ENCODE measurements around the gene DCAF11. TPM values are rescaled to one million over a fixed set of nuclear protein-coding genes. Genes with fewer than 3 reads are reported as not detected.

DCAF11 gene
- total RNA-seq, 1 experiment from 2014 or later: 68.2 TPM

DNA sequence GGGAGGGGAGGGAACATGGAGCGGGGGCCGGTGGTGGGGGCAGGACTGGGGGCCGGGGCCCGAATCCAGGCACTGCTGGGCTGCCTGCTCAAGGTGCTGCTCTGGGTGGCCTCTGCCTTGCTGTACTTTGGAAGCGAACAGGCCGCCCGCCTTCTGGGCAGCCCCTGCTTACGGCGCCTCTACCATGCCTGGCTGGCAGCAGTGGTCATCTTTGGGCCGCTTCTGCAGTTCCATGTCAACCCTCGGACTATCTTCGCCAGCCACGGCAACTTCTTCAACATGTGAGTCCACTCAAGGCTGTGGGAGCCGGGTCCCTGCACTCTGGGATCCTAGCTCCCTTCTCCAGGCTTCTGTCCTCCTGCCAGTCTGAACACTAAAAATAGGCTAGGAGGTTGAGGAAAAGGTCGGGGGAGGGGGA, 17.0 kb downstream of the DCAF11 start:
- CTCF ChIA-PET: no interaction called here
- Histone ChIP-seq H3K4me1 (ENCODE audit: insufficient read depth, low read length) (peaks cover 7% of the 10 kb centered on the region), H3K4me3 (ENCODE audit: low read length) (no peak overlapping the region), H3K79me2 (ENCODE audit: low read length) (peaks cover 2% of the 10 kb centered on the region; the same call in 1 of the 2 replicates), H3K36me3 (ENCODE audit: low read depth, low read length) (no peaks in the 10 kb centered on the region), H3K27ac (ENCODE audit: low read length) (no peak overlapping the region), H2AFZ (ENCODE audit: low read length) (no peak overlapping the region), H3K27me3 (ENCODE audit: low read length) (no peaks in the 10 kb centered on the region), H4K20me1 (ENCODE audit: low read length) (no peaks in the 10 kb centered on the region), H3K9me3 (ENCODE audit: low read length) (no peaks in the 10 kb centered on the region), H3K9ac (ENCODE audit: low read length) (no peak overlapping the region), H3K4me2 (ENCODE audit: low read length) (no peak overlapping the region), H3F3A (ENCODE audit: low read length, unreplicated experiment) (no peaks in the 10 kb centered on the region), H3K9me2 (replicated peaks; ENCODE audit: low read length) (no peaks in the 10 kb centered on the region)
- TF ChIP-seq EZH2phosphoT487 (IDR thresholded peaks at IDR 0.05; ENCODE audit: borderline replicate concordance, low read length): no peak
- TF ChIP-seq, protein P1, sequence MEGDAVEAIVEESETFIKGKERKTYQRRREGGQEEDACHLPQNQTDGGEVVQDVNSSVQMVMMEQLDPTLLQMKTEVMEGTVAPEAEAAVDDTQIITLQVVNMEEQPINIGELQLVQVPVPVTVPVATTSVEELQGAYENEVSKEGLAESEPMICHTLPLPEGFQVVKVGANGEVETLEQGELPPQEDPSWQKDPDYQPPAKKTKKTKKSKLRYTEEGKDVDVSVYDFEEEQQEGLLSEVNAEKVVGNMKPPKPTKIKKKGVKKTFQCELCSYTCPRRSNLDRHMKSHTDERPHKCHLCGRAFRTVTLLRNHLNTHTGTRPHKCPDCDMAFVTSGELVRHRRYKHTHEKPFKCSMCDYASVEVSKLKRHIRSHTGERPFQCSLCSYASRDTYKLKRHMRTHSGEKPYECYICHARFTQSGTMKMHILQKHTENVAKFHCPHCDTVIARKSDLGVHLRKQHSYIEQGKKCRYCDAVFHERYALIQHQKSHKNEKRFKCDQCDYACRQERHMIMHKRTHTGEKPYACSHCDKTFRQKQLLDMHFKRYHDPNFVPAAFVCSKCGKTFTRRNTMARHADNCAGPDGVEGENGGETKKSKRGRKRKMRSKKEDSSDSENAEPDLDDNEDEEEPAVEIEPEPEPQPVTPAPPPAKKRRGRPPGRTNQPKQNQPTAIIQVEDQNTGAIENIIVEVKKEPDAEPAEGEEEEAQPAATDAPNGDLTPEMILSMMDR (conservative IDR thresholded peaks at IDR 0.05; ENCODE audit: low read depth, low read length): no peak
- TF ChIP-seq EZH2 (IDR thresholded peaks at IDR 0.05; ENCODE audit: low read length, unreplicated experiment): no peak
- DNase-seq: no peak
- no peak for ATAC-seq
- POLR2A ChIA-PET (ENCODE audit: unreplicated experiment): no interaction called here
- no TSS peak for BruUV-seq (replicated peaks)
- intact Hi-C loops (cut with micrococcal nuclease): no loop called here

DNA sequence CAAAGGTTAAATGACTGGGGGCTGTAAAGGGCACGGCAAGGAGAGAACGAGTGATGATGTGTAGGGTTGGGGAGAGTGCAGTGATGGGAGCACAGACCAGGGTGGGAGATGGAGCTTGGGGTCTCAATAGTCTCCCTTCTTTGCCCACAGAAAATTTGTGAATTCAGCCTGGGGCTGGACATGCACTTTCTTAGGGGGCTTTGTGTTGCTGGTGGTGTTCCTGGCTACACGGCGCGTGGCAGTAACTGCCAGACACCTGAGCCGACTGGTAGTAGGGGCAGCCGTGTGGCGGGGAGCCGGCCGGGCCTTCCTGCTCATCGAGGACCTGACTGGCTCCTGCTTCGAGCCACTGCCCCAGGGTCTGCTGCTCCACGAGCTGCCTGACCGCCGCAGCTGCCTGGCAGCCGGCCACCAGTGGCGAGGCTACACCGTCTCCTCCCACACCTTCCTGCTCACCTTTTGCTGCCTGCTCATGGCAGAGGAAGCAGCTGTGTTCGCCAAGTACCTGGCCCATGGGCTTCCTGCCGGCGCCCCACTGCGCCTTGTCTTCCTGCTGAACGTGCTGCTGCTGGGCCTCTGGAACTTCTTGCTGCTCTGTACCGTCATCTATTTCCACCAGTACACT, 17.6 kb downstream of the DCAF11 start:
- POLR2A ChIA-PET (ENCODE audit: unreplicated experiment): no interaction called here
- H3K4me3 ChIP-seq (ENCODE audit: low read length): no peak overlapping the region
- CTCF ChIA-PET: no interaction called here

DNA sequence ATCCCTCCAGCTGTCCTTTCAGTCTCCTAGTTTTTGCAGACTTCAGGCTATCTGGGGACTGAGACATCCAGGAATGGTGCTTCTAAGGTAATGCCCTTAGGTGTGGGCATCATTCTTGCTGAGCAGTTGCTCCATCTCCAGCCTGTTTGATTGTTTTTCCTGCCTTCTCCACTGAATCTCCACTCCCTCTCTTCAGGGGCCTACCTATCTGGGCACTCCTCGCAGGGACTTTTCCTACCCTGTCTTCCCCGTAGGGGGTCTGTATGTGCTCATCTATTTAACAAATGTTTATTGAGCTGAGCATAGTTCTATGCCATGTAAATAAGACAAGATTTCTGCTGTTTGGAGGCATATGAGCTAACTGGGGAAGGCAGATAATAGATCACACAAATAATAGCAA, 18.4 kb downstream of the DCAF11 start:
- Histone ChIP-seq H3K27ac (ENCODE audit: low read length) (no peak overlapping the region), H3K79me2 (ENCODE audit: low read length) (peaks cover 6% of the 10 kb centered on the region; the same call in 1 of the 2 replicates), H3K4me3 (ENCODE audit: low read length) (no peak overlapping the region), H3K36me3 (ENCODE audit: low read depth, low read length) (peaks cover 3% of the 10 kb centered on the region; the same call in 1 of the 2 replicates), H3K9me2 (replicated peaks; ENCODE audit: low read length) (no peaks in the 10 kb centered on the region), H3K4me1 (ENCODE audit: insufficient read depth, low read length) (peaks cover 14% of the 10 kb centered on the region), H2AFZ (ENCODE audit: low read length) (no peak overlapping the region), H4K20me1 (ENCODE audit: low read length) (no peaks in the 10 kb centered on the region), H3K9me3 (ENCODE audit: low read length) (no peaks in the 10 kb centered on the region), H3K27me3 (ENCODE audit: low read length) (no peaks in the 10 kb centered on the region), H3K9ac (ENCODE audit: low read length) (no peak overlapping the region), H3F3A (ENCODE audit: low read length, unreplicated experiment) (no peaks in the 10 kb centered on the region), H3K4me2 (ENCODE audit: low read length) (no peak overlapping the region)
- TF ChIP-seq EZH2 (IDR thresholded peaks at IDR 0.05; ENCODE audit: low read length, unreplicated experiment) (no peak), EZH2phosphoT487 (IDR thresholded peaks at IDR 0.05; ENCODE audit: borderline replicate concordance, low read length) (no peak)
- POLR2A ChIA-PET (ENCODE audit: unreplicated experiment): no interaction called here
- DNase-seq (no peak), ATAC-seq (no peak)
- no TSS peak for BruUV-seq (replicated peaks)
- intact Hi-C loops (cut with micrococcal nuclease): no loop called here
- CTCF ChIA-PET: no interaction called here

More for the DNA sequence above, 17.6 kb downstream of the DCAF11 start:
- Histone ChIP-seq H3K79me2 (ENCODE audit: low read length) (peaks cover 6% of the 10 kb centered on the region; the same call in 1 of the 2 replicates), H3K27me3 (ENCODE audit: low read length) (no peaks in the 10 kb centered on the region), H3F3A (ENCODE audit: low read length, unreplicated experiment) (no peaks in the 10 kb centered on the region), H3K27ac (ENCODE audit: low read length) (no peak overlapping the region), H2AFZ (ENCODE audit: low read length) (no peak overlapping the region), H3K4me1 (ENCODE audit: insufficient read depth, low read length) (peaks cover 13% of the 10 kb centered on the region), H3K9me2 (replicated peaks; ENCODE audit: low read length) (no peaks in the 10 kb centered on the region), H3K9ac (ENCODE audit: low read length) (no peak overlapping the region), H3K36me3 (ENCODE audit: low read depth, low read length) (no peaks in the 10 kb centered on the region), H4K20me1 (ENCODE audit: low read length) (no peaks in the 10 kb centered on the region), H3K4me2 (ENCODE audit: low read length) (no peak overlapping the region), H3K9me3 (ENCODE audit: low read length) (no peaks in the 10 kb centered on the region)
- TF ChIP-seq EZH2phosphoT487 (IDR thresholded peaks at IDR 0.05; ENCODE audit: borderline replicate concordance, low read length) (no peak), EZH2 (IDR thresholded peaks at IDR 0.05; ENCODE audit: low read length, unreplicated experiment) (no peak)
- TF ChIP-seq, protein P1 (conservative IDR thresholded peaks at IDR 0.05; ENCODE audit: low read depth, low read length): no peak
- intact Hi-C loops (cut with micrococcal nuclease): no loop called here
- no TSS peak for BruUV-seq (replicated peaks)
- DNase-seq (no peak), ATAC-seq (no peak)
